Fibroblast of peridontal ligament (primary cell): Measurements from ENCODE around the gene PLA2G6.
"Not testable (repeated sequence)": the region's sequence is repeated elsewhere in the genome, so short reads cannot be mapped to it uniquely, and the experiment has no call there.

Experiments used
- DNase-seq: peaks from one replicate; pipeline ENCODE4 v3.0.0-alpha.2; 2010; ENCODE audit errors: extremely low read depth

Gene PLA2G6

DNA sequence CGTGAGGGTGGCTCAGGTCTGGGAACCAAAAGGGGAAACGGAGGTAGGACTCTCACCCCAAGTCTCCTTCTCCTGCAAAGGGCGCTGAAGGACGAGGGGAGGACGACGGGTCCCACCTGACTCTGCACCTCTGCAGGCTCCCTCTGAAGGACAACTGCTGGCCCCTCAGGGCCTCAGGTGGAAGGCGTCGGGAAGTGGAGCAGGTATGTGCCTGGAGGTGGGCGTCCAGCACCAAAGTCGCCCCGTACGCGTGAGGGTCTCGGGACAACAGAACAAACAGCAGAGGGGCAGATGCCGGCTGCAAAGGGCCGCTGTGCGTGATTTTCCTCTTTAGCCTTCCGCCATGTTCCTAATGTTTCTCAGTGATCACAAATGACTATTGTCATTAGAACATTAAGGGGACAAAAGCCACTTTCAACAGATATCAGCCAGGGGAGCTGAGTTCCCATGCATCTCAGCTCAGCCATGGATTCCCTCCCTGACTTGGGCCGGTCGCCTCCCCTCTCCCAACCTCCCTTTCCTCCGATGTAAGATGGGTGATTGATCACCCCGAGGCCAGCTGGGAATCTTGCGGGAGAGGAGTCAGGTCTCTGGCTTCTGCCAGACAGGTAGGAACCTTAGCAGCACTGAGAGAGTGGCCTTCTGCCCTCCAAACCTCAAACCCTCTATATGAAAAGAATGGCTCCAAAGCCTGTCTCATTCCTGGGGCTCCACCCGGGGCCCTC, 98.5 kb downstream of the PLA2G6 start:
- no peak for DNase-seq

- DNase-seq: no peak
Measured at GRCh38 chr22:38081941-38082828, 99.4 kb downstream of the PLA2G6 start.

DNA sequence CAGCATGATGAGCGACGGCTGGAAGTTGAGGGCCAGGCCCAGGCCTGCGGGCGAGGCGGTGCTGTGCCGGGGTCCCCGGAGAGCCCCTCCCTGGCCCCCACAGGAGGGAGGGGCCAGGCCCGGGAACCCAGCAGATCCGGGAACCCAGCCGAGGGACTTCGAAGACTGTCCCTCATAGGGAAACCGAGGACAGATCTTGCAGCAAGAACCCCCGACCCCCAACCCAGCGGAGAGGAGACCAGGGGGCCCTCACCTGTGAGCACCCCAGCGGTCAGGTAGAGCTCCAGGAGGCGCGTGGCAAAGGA, 100.0 kb downstream of the PLA2G6 start:
- DNase-seq: no peak

DNA sequence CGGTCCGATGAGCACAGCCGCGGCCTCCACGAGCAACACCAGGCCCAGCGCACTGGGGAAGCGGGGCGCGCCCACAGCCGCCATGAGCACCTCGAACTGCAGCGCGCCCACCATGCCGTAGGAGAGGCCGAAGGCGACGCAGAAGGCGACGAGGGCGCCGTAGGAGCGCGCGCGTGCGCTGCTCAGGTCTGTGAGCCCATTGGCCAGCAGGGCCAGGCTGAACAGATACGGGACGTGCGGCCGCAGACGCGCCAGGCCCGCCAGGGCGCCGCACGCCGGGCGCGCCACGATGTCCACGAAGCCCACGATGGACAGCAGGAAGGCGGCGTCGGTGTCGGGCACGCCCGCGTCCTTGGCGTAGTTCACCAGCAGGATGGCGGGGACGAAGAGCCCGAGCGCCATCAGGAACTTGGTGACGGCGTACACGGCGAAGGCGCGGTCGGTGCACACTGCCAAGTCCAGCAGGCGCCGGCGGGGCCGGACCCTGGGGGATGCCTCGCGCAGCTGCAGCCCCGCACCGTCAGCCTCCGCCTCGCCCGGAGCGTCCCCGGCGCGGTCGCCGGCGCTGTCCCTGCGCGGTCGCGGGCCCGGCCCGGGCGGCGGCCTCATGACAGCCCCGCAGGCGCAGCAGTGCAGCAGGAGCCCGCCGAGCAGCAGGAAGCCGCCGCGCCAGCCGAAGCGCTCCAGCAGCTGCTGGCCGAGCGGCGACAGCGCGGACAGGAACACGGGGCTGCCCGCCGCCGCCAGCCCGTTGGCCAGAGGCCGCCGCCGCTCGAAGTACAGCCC, 100.6 kb downstream of the PLA2G6 start:
- DNase-seq: no peak

GRCh38 chr22:38080474-38080849, 101.2 kb downstream of the PLA2G6 start:
- no peak for DNase-seq

- no peak for DNase-seq
Measured at GRCh38 chr22:38079804-38080203, 101.8 kb downstream of the PLA2G6 start.

GRCh38 chr22:38079208-38079607, 102.4 kb downstream of the PLA2G6 start:
- DNase-seq: not testable (repeated sequence)

- no peak for DNase-seq
Measured at GRCh38 chr22:38078046-38078840, 103.4 kb downstream of the PLA2G6 start.

- no peak for DNase-seq
Measured at GRCh38 chr22:38077595-38077994, 104.0 kb downstream of the PLA2G6 start.

DNA sequence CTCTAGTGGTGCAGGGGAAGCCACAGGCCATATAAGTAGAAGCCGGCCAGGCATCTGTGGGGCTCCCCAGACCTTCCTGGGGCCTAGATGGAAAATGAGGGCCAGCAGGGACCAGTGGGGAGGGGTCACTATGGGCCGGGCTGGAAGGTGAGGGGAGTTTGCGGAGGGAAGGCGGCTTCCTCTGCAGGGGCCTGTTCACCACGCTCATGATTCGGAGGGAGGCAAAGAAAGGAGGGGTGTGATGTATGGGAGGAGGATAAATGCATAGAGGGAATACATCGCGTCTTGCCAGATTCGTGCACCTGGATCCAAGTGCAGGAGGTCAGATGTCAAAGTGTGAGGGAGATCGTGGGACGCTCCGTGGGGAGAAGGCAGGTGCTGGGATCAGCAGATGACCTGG, 104.5 kb downstream of the PLA2G6 start:
- DNase-seq: no peak

GRCh38 chr22:38075961-38076360, 105.7 kb downstream of the PLA2G6 start:
- DNase-seq: no peak

DNA sequence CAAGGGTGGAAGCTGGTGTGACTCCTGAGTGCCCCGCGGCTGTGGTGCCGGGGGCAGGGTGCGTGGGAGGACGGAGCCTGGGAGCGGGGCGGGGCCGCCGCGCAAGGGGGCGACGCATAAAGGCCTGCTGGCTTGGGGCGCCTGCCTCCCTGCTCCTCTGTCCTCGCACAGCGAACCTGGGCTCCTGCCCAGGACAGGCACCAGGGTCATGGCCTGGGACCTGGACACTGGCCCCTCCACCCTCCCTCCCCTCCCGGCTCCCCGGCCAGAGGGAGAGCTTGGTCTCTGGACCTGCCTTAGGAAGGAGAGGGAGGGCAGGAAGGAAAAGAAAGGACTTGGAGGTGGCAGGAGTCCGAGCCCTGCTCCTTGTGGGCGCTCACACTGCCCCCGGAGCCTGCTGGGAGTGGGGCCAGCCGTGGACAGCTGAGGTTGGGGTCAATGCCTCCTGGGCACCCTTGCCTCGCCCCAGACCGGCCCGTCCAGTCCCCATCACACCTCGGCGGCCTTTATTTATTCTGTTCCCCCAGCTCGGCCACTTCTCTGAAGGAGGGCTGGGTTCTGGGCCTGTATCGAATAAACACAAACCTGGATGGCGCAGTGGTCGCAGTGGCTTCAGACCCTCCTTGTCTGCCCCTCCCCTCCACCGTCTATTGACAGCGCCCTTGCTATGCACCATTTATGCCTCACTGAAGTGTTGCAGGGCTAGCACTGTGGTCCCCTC, 106.4 kb downstream of the PLA2G6 start:
- no peak for DNase-seq

DNA sequence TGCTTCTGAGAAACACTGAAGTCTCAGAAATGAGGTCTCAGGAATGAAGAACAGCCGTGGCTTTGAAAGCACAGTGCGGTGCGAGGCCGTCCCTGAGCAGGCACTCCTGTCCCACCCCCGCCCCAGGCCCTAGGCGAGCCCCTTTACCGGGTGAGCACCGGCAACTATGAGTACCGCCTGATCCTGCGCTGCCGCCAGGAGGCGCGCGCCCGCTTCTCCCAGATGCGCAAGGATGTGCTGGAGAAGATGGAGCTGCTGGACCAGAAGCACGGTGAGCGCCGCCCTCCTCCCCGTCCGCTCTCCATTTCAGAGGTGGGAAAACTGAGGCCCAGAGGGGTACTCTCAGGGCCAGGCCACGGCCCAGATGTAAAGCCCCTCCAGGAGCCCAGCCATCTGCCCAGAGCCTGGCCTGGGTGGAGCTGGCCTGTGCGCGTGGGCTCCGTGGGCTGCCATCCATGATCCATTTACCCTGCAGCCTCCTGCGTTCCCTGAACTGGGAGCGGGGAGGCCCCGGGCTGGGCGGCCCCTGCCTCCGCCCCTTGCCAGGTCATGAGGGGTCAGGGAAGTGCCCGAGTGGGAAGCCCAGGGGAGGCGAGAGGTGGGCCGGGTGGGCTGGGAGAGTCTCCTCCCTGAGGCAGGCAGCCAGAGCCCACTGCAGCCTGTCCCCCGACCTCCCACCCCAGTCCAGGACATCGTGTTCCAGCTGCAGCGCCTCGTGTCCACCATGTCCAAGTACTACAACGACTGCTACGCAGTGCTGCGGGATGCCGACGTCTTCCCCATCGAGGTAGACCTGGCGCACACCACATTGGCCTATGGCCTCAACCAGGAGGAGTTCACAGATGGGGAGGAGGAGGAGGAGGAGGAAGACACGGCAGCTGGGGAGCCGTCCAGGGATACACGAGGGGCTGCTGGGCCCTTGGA, 107.2 kb downstream of the PLA2G6 start:
- no peak for DNase-seq

GRCh38 chr22:38073150-38074130, 108.2 kb downstream of the PLA2G6 start:
- DNase-seq: no peak

DNA sequence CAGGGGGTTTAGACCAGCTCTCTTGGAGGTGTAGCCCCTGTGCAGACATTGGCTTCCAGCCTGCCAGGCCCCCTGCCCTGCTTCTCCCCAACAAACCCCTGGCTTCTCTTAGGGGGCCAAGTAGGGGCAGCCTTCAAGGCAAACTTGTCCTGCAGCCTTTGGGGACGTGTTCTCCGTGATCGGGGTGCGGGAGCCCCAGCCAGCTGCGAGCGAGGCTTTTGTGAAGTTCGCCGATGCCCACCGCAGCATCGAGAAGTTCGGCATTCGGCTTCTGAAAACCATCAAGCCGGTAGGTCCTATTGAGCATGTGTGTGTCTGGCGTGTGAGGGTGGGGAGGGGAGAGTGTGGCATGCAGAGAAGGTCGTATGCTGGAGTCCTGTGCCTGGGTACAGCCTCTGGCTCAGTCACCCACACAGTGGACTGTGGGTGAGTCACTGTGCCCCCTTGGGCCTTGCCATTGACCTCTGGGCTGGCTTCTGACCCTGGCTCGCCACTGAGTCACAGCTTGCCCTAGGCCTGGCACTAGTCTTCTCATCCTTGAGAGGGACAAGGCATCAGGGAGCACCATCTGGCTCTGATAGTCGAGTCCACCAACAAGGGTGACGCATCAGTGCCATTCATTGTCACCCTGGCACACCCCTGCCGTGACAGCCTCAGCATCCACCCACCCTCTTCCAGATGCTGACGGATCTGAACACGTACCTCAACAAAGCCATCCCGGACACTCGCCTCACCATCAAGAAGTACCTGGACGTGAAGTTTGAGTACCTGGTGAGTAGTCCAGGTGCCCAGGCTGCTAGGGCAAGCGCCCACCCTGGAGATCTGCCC, 109.1 kb downstream of the PLA2G6 start:
- DNase-seq: no peak

DNA sequence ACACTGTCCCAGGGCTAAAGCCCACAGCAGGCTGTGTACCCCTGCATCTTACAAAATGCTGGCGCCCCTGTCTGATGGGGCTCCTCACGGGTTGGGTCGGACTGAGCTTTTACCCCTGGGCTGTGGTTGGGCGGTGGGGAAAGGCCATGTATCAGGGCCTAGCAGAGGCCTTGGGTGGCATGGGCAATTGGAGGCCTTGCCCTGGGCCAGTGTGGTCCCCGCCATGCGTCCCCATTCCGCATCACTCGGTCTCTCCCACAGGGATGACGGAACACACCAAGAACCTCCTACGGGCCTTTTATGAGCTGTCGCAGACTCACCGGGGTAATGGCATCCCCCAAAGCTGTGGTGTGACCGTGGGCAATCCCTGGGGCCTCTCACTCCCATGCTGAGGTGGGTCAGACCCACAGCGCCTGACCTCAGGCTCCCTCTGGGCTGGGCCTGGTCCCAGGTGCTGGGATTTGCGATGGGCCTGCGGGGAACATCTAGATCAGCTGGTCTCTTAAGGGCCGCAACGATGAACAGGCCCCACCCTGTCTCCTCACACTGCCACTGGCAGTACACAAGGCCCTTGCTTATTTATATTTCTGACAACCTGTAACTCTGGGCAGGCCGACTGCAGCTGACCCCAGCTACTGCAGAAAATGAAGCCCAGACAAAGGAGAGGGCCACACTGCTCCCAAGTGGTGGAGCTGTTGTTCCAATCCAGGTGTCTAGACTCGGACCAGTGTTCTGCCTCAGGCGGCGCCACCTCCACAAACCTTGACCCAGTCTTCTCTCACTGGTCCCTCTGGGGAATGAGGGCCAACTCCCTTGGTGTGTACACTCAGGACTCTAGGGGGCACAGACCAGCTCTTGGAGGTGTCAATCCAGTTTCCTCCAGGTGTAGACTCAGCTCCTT, 110.0 kb downstream of the PLA2G6 start:
- no peak for DNase-seq
